GM11168 (cell line): Measurements from ENCODE around the gene MSANTD2.

Experiments
- in situ Hi-C: fragments of 300-500 bp; cut with MboI; formaldehyde crosslinking; loops from one replicate; pipeline ENCODE4 v1.12.0; 2022; ENCODE audit warnings: low sequenced_read_pairs; ENCODE audit not compliant: unreplicated experiment

Gene MSANTD2

GRCh38 chr11:124800226-124800929 lies at the start of gene MSANTD2:
Gene MSANTD2, minus strand, starts transcription at chr11:124800406. Its CDS starts 26 bp downstream, at chr11:124800380.
- in situ Hi-C loops: no loop called here

- in situ Hi-C loops: no loop called here
Observed at GRCh38 chr11:124846070-124846673, 46.0 kb upstream of the MSANTD2 start.

- in situ Hi-C loops: no loop called here
Observed at GRCh38 chr11:124844664-124845079, 44.5 kb upstream of the MSANTD2 start.

GRCh38 chr11:124843616-124843910 lies 43.4 kb upstream of the MSANTD2 start:
- in situ Hi-C loops: no loop called here

GRCh38 chr11:124842305-124842704 lies 42.1 kb upstream of the MSANTD2 start:
- in situ Hi-C loops: no loop called here

- in situ Hi-C loops: no loop called here
Observed at GRCh38 chr11:124841840-124842239, 41.6 kb upstream of the MSANTD2 start.

- in situ Hi-C loops: no loop called here
Observed at GRCh38 chr11:124841201-124841600, 41.0 kb upstream of the MSANTD2 start.

- in situ Hi-C loops: no loop called here
Observed at GRCh38 chr11:124840666-124841065, 40.5 kb upstream of the MSANTD2 start.

- in situ Hi-C loops: loop anchor here (5.0 to 10.0 kb wide), 2 partner anchors 75 to 173 kb away; partner anchors contain the start of gene ESAM
Observed at GRCh38 chr11:124839972-124840621, 39.9 kb upstream of the MSANTD2 start.

GRCh38 chr11:124839128-124839971 lies 39.1 kb upstream of the MSANTD2 start:
- in situ Hi-C loops: loop anchor here (5.0 to 10.0 kb wide), 2 partner anchors 75 to 172 kb away; partner anchors contain the start of gene ESAM

GRCh38 chr11:124838805-124839127 lies 38.6 kb upstream of the MSANTD2 start:
- in situ Hi-C loops: loop anchor here (5.0 to 10.0 kb wide), 2 partner anchors 74 to 171 kb away; partner anchors contain the start of gene ESAM

- in situ Hi-C loops: loop anchor here (5.0 to 10.0 kb wide), 2 partner anchors 73 to 170 kb away; partner anchors contain the start of gene ESAM
Observed at GRCh38 chr11:124837491-124837856, 37.3 kb upstream of the MSANTD2 start.

GRCh38 chr11:124835918-124836317 lies 35.7 kb upstream of the MSANTD2 start:
- in situ Hi-C loops: loop anchor here (5.0 to 10.0 kb wide), 2 partner anchors 71 to 169 kb away; partner anchors contain the start of gene ESAM

- in situ Hi-C loops: loop anchor here (5.0 to 10.0 kb wide), 2 partner anchors 70 to 167 kb away; partner anchors contain the start of gene ESAM
Observed at GRCh38 chr11:124834526-124835180, 34.4 kb upstream of the MSANTD2 start.

GRCh38 chr11:124832571-124832970 lies 32.4 kb upstream of the MSANTD2 start:
- in situ Hi-C loops: loop anchor here (10.0 kb wide), 1 partner anchor 68 kb away; the partner anchor contains the start of gene ESAM

- in situ Hi-C loops: loop anchor here (10.0 kb wide), 1 partner anchor 67 kb away; the partner anchor contains the start of gene ESAM
Observed at GRCh38 chr11:124831897-124832296, 31.7 kb upstream of the MSANTD2 start.

- in situ Hi-C loops: loop anchor here (10.0 kb wide), 1 partner anchor 66 kb away; the partner anchor contains the start of gene ESAM
Observed at GRCh38 chr11:124830749-124831148, 30.5 kb upstream of the MSANTD2 start.

GRCh38 chr11:124829986-124830385 lies 29.8 kb upstream of the MSANTD2 start:
- in situ Hi-C loops: loop anchor here (10.0 kb wide), 1 partner anchor 65 kb away; the partner anchor contains the start of gene ESAM

GRCh38 chr11:124825876-124826275 lies 25.7 kb upstream of the MSANTD2 start:
- in situ Hi-C loops: no loop called here
